ENCODE results near the gene RGS6.

RGS6 gene

GRCh38 chr14:72089625-72090024, 157.4 kb downstream of the RGS6 start:
- DNase-seq, result no peak

GRCh38 chr14:72094844-72095582, 162.8 kb downstream of the RGS6 start:
- DNase-seq, result no peak

GRCh38 chr14:72097173-72097783, 165.0 kb downstream of the RGS6 start:
- DNase-seq, result no peak

GRCh38 chr14:72098210-72098609, 166.0 kb downstream of the RGS6 start:
- no peak for DNase-seq

- DNase-seq, result no peak
Measured at GRCh38 chr14:72099566-72099965, 167.3 kb downstream of the RGS6 start.

GRCh38 chr14:72104011-72104613, 171.9 kb downstream of the RGS6 start:
- peak; percentile 5 for DNase-seq

- no peak for DNase-seq
Measured at GRCh38 chr14:72111911-72112310, 179.7 kb downstream of the RGS6 start.

GRCh38 chr14:72118841-72119240, 186.6 kb downstream of the RGS6 start:
- no peak for DNase-seq

- DNase-seq, result no peak
Measured at GRCh38 chr14:72120315-72120714, 188.1 kb downstream of the RGS6 start.

- no peak for DNase-seq
Measured at GRCh38 chr14:72123755-72124154, 191.5 kb downstream of the RGS6 start.

GRCh38 chr14:72124171-72124570, 191.9 kb downstream of the RGS6 start:
- DNase-seq, result no peak

GRCh38 chr14:72126091-72126490, 193.9 kb downstream of the RGS6 start:
- DNase-seq, result no peak

GRCh38 chr14:72126561-72126960, 194.3 kb downstream of the RGS6 start:
- DNase-seq, result no peak

- DNase-seq, result no peak
Measured at GRCh38 chr14:72128629-72129028, 196.4 kb downstream of the RGS6 start.

GRCh38 chr14:72129291-72129690, 197.1 kb downstream of the RGS6 start:
- DNase-seq, result no peak

GRCh38 chr14:72141084-72141483, 208.9 kb downstream of the RGS6 start:
- no peak for DNase-seq

- no peak for DNase-seq
Measured at GRCh38 chr14:72142328-72142727, 210.1 kb downstream of the RGS6 start.

- no peak for DNase-seq
Measured at GRCh38 chr14:72146241-72146640, 214.0 kb downstream of the RGS6 start.

- no peak for DNase-seq
Measured at GRCh38 chr14:72154645-72155378, 222.6 kb downstream of the RGS6 start.

- DNase-seq, result no peak
Measured at GRCh38 chr14:72155379-72155993, 223.3 kb downstream of the RGS6 start.

GRCh38 chr14:72164420-72165228, 232.4 kb downstream of the RGS6 start:
- DNase-seq, result no peak

- no peak for DNase-seq
Measured at GRCh38 chr14:72165229-72165698, 233.0 kb downstream of the RGS6 start.
